ENCODE measurements around the gene TOR1AIP1.

TOR1AIP1 gene

GRCh38 chr1:179924268-179924667 lies 42.2 kb downstream of the TOR1AIP1 start:
- no peak for TF ChIP-seq CTCF (IDR thresholded peaks at IDR 0.05; ENCODE audit: low read depth, low read length)
- DNase-seq (ENCODE audit: low read depth in 2 of 2): no peak
- H3K4me3 ChIP-seq (replicated peaks in 1 of 2; ENCODE audit: low read depth in 2 of 2, low read length in 2 of 2): no peak overlapping the region

- DNase-seq (ENCODE audit: low read depth in 2 of 2): no peak
- no peak for TF ChIP-seq CTCF (IDR thresholded peaks at IDR 0.05; ENCODE audit: low read depth, low read length)
- no peak overlapping the region for H3K4me3 ChIP-seq (replicated peaks in 1 of 2; ENCODE audit: low read depth in 2 of 2, low read length in 2 of 2)
Observed at GRCh38 chr1:179925302-179925701, 43.2 kb downstream of the TOR1AIP1 start.

GRCh38 chr1:179925922-179926849 lies 44.1 kb downstream of the TOR1AIP1 start:
- TF ChIP-seq CTCF (IDR thresholded peaks at IDR 0.05; ENCODE audit: low read depth, low read length): no peak
- DNase-seq (ENCODE audit: low read depth in 2 of 2): peak; percentile 67 to 93
- H3K4me3 ChIP-seq (replicated peaks in 1 of 2; ENCODE audit: low read depth in 2 of 2, low read length in 2 of 2): no peak overlapping the region

GRCh38 chr1:179926850-179927205 lies 44.7 kb downstream of the TOR1AIP1 start:
- no peak for DNase-seq (ENCODE audit: low read depth in 2 of 2)
- no peak overlapping the region for H3K4me3 ChIP-seq (replicated peaks in 1 of 2; ENCODE audit: low read depth in 2 of 2, low read length in 2 of 2)
- TF ChIP-seq CTCF (IDR thresholded peaks at IDR 0.05; ENCODE audit: low read depth, low read length): no peak

GRCh38 chr1:179929955-179930798 lies 48.1 kb downstream of the TOR1AIP1 start:
- no peak overlapping the region for H3K4me3 ChIP-seq (replicated peaks in 1 of 2; ENCODE audit: low read depth in 2 of 2, low read length in 2 of 2)
- peak in 1 of 2 donors; percentile 51 for DNase-seq (ENCODE audit: low read depth in 2 of 2)
- no peak for TF ChIP-seq CTCF (IDR thresholded peaks at IDR 0.05; ENCODE audit: low read depth, low read length)

- no peak for TF ChIP-seq CTCF (IDR thresholded peaks at IDR 0.05; ENCODE audit: low read depth, low read length)
- DNase-seq (ENCODE audit: low read depth in 2 of 2): no peak
- H3K4me3 ChIP-seq (replicated peaks in 1 of 2; ENCODE audit: low read depth in 2 of 2, low read length in 2 of 2): no peak overlapping the region
Observed at GRCh38 chr1:179930867-179931266, 48.8 kb downstream of the TOR1AIP1 start.

Measured in cardiac fibroblast (primary cell).